ENCODE measurements around the gene MRAS. TPM values are rescaled to one million over a fixed set of nuclear protein-coding genes. Genes with fewer than 3 reads are reported as not detected.
"Not testable (repeated sequence)": the region's sequence is repeated elsewhere in the genome, so short reads cannot be mapped to it uniquely, and the experiment has no call there.

Gene MRAS
- total RNA-seq, 2 experiments from 2014 or later = not detected

DNA sequence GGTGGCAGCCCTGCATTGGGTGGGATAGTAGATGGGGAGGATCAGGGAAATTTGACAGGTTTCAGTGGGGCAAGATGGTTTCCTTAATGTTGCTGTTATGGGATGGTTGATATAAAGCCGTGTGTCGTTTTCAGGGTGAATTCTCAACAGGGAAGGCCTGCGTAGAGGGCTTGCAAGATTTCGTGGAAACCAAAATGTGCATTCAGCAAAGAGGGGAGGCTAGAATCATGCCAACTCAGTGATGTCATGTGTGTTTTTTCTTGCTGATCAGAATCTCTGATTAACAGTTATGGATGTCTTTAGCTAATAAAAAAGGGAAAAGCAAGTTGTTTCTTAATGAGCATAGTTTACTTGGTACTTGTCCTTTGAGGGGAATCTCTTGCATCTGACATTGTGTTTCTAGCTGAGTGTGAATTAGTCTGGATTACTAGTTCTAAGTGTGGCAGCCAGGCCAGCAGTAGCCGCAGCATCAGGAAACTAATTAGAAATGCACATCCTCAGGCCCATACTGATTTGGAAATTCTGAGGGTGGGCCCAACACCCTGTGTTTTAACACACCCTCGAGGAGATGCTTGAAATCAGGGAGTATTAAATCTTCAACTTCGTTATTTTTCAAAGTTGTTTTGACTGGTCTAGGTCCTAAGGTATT is 24.8 kb downstream of the MRAS start:
- Mint-ChIP-seq H3K27me3 (ENCODE audit: low read depth) (peaks cover 20% of the 10 kb centered on the region), H3K27ac (no peak overlapping the region), H3K36me3 (ENCODE audit: low read depth) (no peaks in the 10 kb centered on the region), H3K4me3 (no peak overlapping the region), H3K4me1 (ENCODE audit: low read depth) (peaks cover 2% of the 10 kb centered on the region), H3K9me3 (ENCODE audit: insufficient read depth) (no peaks in the 10 kb centered on the region)
- ChIA-PET CTCF (no interaction called here), POLR2A (no interaction called here)
- ATAC-seq = no peak
- no peak for DNase-seq

GRCh38 chr3:138373736-138374094 is 25.3 kb downstream of the MRAS start:
- POLR2A ChIA-PET = no interaction called here

DNA sequence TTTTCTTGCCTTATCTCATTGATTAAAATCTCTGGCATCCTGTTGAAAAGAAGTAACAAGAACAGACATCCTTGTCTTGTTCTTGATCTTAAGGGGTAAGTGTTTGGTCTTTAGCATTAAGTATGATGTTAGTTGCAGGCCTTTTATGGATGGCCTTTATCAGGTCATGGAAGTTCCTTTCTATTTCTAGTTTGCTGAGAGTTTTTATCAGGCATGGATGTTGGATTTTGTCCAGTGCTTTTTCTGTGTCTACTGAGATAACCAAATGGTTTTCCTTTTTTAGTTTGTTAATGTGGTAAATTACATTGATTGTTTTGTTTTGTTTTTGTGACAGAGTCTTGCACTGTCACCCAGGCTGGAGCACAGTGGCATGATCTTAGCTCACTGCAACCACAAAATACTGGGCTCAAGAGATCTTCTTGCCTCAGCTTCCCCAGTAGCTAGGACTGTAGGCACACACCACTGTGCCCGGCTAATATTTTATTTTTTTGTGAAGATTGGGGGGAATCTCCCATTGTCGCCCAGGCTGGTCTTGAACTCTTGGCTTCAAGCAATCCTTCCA is 26.3 kb downstream of the MRAS start:
- no peak for DNase-seq
- POLR2A ChIA-PET = no interaction called here
- peaks cover 23% of the 10 kb centered on the region for H3K27me3 Mint-ChIP-seq (ENCODE audit: low read depth)
- H3K4me1 Mint-ChIP-seq (ENCODE audit: low read depth) = peaks cover 2% of the 10 kb centered on the region
- no peak overlapping the region for H3K27ac Mint-ChIP-seq
- H3K9me3 Mint-ChIP-seq (ENCODE audit: insufficient read depth) = no peaks in the 10 kb centered on the region
- no peaks in the 10 kb centered on the region for H3K36me3 Mint-ChIP-seq (ENCODE audit: low read depth)
- no peak for ATAC-seq
- CTCF ChIA-PET = no interaction called here
- H3K4me3 Mint-ChIP-seq = no peak overlapping the region

More at GRCh38 chr3:138373736-138374094, 25.3 kb downstream of the MRAS start:
- peaks cover 2% of the 10 kb centered on the region for H3K4me1 Mint-ChIP-seq (ENCODE audit: low read depth)
- DNase-seq (no peak), ATAC-seq (no peak)
- no peaks in the 10 kb centered on the region for H3K36me3 Mint-ChIP-seq (ENCODE audit: low read depth)
- CTCF ChIA-PET = no interaction called here
- peaks cover 20% of the 10 kb centered on the region for H3K27me3 Mint-ChIP-seq (ENCODE audit: low read depth)
- no peak overlapping the region for H3K27ac Mint-ChIP-seq
- H3K9me3 Mint-ChIP-seq (ENCODE audit: insufficient read depth) = no peaks in the 10 kb centered on the region
- H3K4me3 Mint-ChIP-seq = no peak overlapping the region

DNA sequence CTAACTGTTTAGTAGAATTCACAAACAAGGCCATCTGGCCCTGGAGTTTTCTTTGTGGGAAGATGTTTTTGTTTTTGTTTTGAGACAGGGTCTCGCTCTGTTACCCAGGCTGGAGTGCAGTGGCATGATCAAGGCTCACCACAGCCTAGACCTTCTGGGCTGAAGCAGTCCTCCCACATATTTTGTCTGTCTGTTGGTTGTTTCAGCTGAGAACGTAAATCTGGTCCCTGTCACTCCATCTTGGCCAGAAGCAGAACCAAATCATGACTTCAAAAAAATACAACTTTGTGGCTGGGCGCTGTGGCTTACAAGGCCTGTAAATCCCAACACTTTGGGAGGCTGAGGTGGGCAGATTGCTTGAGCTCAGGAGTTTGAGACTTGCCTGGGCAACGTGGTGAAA is 27.1 kb downstream of the MRAS start:
- H3K4me1 Mint-ChIP-seq (ENCODE audit: low read depth) = peaks cover 2% of the 10 kb centered on the region
- no peaks in the 10 kb centered on the region for H3K9me3 Mint-ChIP-seq (ENCODE audit: insufficient read depth)
- CTCF ChIA-PET = no interaction called here

GRCh38 chr3:138376663-138377062 is 28.3 kb downstream of the MRAS start:
- Mint-ChIP-seq H3K9me3 (ENCODE audit: insufficient read depth) (no peaks in the 10 kb centered on the region), H3K27me3 (ENCODE audit: low read depth) (peaks cover 8% of the 10 kb centered on the region), H3K4me1 (ENCODE audit: low read depth) (no peaks in the 10 kb centered on the region), H3K27ac (no peak overlapping the region), H3K4me3 (no peak overlapping the region), H3K36me3 (ENCODE audit: low read depth) (no peaks in the 10 kb centered on the region)
- ATAC-seq = no peak
- CTCF ChIA-PET = no interaction called here
- POLR2A ChIA-PET = no interaction called here
- DNase-seq = no peak

More for the DNA sequence above, 27.1 kb downstream of the MRAS start:
- POLR2A ChIA-PET = no interaction called here
- no peak for ATAC-seq
- Mint-ChIP-seq H3K4me3 (no peak overlapping the region), H3K27ac (no peak overlapping the region), H3K27me3 (ENCODE audit: low read depth) (peaks cover 16% of the 10 kb centered on the region), H3K36me3 (ENCODE audit: low read depth) (no peaks in the 10 kb centered on the region)
- DNase-seq = no peak

- H3K36me3 Mint-ChIP-seq (ENCODE audit: low read depth); H3K9me3 Mint-ChIP-seq (ENCODE audit: insufficient read depth); H3K4me1 Mint-ChIP-seq (ENCODE audit: low read depth); POLR2A ChIA-PET; ATAC-seq; H3K27ac Mint-ChIP-seq; H3K27me3 Mint-ChIP-seq (ENCODE audit: low read depth); H3K4me3 Mint-ChIP-seq; CTCF ChIA-PET; DNase-seq: not testable (repeated sequence)
Observed at GRCh38 chr3:138377212-138377611, 28.8 kb downstream of the MRAS start.

DNA sequence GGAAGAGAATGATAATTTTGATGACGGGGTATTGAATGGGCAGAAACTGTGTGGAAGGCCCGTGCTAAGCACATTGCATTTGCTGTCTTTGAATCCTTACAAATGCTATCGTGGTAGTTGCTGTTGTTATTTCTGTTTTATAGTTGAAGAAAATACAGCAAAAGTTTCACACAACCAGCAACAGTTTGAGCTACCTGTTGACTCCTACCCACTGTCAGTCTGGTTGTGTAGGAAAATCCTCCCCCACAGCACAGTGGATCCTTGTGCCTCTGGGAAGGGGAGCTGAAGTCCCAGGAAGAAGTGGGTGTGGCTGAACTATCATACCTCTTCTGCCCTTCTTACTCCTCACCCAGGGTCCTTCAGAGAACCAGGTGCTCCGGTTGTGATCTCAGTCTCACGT is 29.4 kb downstream of the MRAS start:
- no peaks in the 10 kb centered on the region for H3K36me3 Mint-ChIP-seq (ENCODE audit: low read depth)
- H3K27me3 Mint-ChIP-seq (ENCODE audit: low read depth) = peaks cover 4% of the 10 kb centered on the region
- ChIA-PET POLR2A (no interaction called here), CTCF (no interaction called here)
- H3K9me3 Mint-ChIP-seq (ENCODE audit: insufficient read depth) = no peaks in the 10 kb centered on the region
- no peak for ATAC-seq
- H3K27ac Mint-ChIP-seq = no peak overlapping the region
- H3K4me3 Mint-ChIP-seq = no peak overlapping the region
- H3K4me1 Mint-ChIP-seq (ENCODE audit: low read depth) = no peaks in the 10 kb centered on the region
- DNase-seq = no peak

GRCh38 chr3:138378331-138378730 is 30.0 kb downstream of the MRAS start:
- Mint-ChIP-seq H3K4me1 (ENCODE audit: low read depth) (no peaks in the 10 kb centered on the region), H3K36me3 (ENCODE audit: low read depth) (no peaks in the 10 kb centered on the region), H3K27ac (no peak overlapping the region), H3K27me3 (ENCODE audit: low read depth) (peaks cover 3% of the 10 kb centered on the region), H3K9me3 (ENCODE audit: insufficient read depth) (no peaks in the 10 kb centered on the region), H3K4me3 (no peak overlapping the region)
- CTCF ChIA-PET = no interaction called here
- ATAC-seq (no peak), DNase-seq (no peak)
- POLR2A ChIA-PET = no interaction called here

- Mint-ChIP-seq H3K27ac (no peak overlapping the region), H3K36me3 (ENCODE audit: low read depth) (no peaks in the 10 kb centered on the region), H3K4me1 (ENCODE audit: low read depth) (no peaks in the 10 kb centered on the region), H3K9me3 (ENCODE audit: insufficient read depth) (no peaks in the 10 kb centered on the region), H3K4me3 (no peak overlapping the region), H3K27me3 (ENCODE audit: low read depth) (peaks cover 6% of the 10 kb centered on the region)
- ChIA-PET POLR2A (no interaction called here), CTCF (no interaction called here)
- ATAC-seq = no peak
- no peak for DNase-seq
Observed at GRCh38 chr3:138378990-138379389, 30.6 kb downstream of the MRAS start.

- H3K4me3 Mint-ChIP-seq = no peak overlapping the region
- peaks cover 14% of the 10 kb centered on the region for H3K27me3 Mint-ChIP-seq (ENCODE audit: low read depth)
- ChIA-PET CTCF (no interaction called here), POLR2A (no interaction called here)
- ATAC-seq = no peak
- H3K9me3 Mint-ChIP-seq (ENCODE audit: insufficient read depth) = no peaks in the 10 kb centered on the region
- no peak overlapping the region for H3K27ac Mint-ChIP-seq
- no peaks in the 10 kb centered on the region for H3K36me3 Mint-ChIP-seq (ENCODE audit: low read depth)
- H3K4me1 Mint-ChIP-seq (ENCODE audit: low read depth) = no peaks in the 10 kb centered on the region
- DNase-seq = no peak
Observed at GRCh38 chr3:138381413-138381901, 33.1 kb downstream of the MRAS start.

DNA sequence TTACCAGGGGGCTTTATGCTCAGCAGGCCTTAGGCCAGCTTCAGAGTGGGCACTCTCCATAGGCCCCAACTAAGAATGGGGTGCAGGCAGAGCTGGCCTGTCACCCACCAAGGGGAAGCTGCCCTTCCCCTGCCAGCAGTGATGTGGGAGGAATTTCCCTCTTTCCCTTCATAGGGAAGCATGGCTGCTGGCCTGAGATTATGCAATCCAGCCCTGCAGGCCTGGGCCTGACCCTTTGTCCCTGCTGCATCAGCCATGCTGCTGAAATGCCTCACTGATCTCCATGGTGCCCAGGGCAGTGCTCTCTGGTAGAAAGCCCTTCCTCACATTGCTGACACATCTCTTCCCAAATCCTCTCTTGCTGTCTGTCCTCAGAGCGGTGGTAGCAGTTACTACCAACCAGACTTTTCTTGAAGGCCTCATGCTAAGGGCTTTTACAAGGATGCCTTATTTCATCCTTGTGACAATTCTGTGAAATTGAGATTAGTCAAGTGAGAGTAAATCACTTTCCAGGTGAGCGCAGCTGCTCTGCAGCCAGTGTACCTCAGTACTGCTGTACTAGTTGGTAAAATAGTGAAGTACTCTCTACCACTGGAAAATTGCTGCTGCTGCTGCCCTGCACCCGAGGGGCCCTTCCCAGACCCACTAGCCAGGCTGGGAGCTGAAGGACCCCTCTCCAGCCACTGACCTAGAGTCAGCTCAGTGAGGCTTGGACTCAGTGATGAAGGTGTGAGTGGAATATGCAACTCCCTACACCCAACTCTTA is 33.8 kb downstream of the MRAS start:
- H3K4me3 Mint-ChIP-seq = no peak overlapping the region
- H3K36me3 Mint-ChIP-seq (ENCODE audit: low read depth) = no peaks in the 10 kb centered on the region
- H3K27me3 Mint-ChIP-seq (ENCODE audit: low read depth) = peaks cover 14% of the 10 kb centered on the region
- ChIA-PET CTCF (no interaction called here), POLR2A (no interaction called here)
- DNase-seq = no peak
- ATAC-seq = no peak
- no peaks in the 10 kb centered on the region for H3K4me1 Mint-ChIP-seq (ENCODE audit: low read depth)
- H3K27ac Mint-ChIP-seq = no peak overlapping the region
- H3K9me3 Mint-ChIP-seq (ENCODE audit: insufficient read depth) = no peaks in the 10 kb centered on the region

DNA sequence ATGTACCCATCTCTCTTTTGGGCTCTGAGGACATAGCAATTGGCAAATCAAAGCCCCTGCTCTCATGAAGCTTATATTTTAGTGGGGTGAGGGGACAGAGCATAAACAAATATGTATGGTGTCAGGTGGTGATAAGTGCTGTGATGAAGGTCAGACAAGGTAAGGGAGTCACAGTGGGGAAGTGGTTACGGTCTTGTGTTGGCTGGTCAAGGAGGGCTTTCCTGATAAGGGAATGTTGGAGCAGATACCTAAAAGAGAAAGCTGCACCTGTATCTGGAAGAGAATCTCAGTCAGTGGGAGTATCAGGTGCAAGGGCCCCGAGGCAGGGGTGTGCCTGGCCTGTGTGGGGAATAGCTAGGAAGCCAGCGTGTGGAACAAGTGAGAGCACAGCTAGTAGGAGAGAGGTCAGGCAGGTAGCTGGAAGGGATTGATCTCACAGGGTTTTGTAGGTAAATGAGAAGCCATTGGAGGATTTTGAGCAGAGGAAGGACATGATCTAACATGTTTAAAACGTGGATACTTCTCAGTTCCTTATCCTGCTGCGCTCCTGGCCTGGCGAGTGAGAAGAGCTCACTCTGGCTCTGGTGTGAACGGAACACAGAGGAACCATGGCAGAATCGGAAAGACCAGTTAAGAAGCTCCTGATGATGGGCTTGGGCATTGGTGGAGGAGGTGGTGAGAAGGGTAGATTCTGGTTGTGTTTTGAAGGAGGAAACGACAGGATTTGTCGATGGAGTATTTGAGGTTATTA is 35.5 kb downstream of the MRAS start:
- no peaks in the 10 kb centered on the region for H3K4me1 Mint-ChIP-seq (ENCODE audit: low read depth)
- DNase-seq (no peak), ATAC-seq (no peak)
- ChIA-PET POLR2A (no interaction called here), CTCF (interaction anchor here (1.3 kb wide), 1 partner anchor 34 kb away, joined by 3 read pairs; no protein-coding TSS in a partner anchor)
- no peak overlapping the region for H3K4me3 Mint-ChIP-seq
- no peaks in the 10 kb centered on the region for H3K9me3 Mint-ChIP-seq (ENCODE audit: insufficient read depth)
- H3K27me3 Mint-ChIP-seq (ENCODE audit: low read depth) = peaks cover 14% of the 10 kb centered on the region
- H3K27ac Mint-ChIP-seq = no peak overlapping the region
- H3K36me3 Mint-ChIP-seq (ENCODE audit: low read depth) = no peaks in the 10 kb centered on the region

Data from activated CD8-positive, alpha-beta T cell treated with anti-CD3 and anti-CD28 coated beads, Interleukin-2, amount 10 ng/mL, durations not matched to agents 7 days and 5 days (primary cell).